IPS-NIHi11 (cell line): Measurements from ENCODE around the gene MAP1A.

Source experiments
- DNase-seq: peaks from one replicate; pipeline ENCODE4 v3.0.0; 2012; ENCODE audit warnings: mixed read lengths, low spot score

The MAP1A gene

DNA sequence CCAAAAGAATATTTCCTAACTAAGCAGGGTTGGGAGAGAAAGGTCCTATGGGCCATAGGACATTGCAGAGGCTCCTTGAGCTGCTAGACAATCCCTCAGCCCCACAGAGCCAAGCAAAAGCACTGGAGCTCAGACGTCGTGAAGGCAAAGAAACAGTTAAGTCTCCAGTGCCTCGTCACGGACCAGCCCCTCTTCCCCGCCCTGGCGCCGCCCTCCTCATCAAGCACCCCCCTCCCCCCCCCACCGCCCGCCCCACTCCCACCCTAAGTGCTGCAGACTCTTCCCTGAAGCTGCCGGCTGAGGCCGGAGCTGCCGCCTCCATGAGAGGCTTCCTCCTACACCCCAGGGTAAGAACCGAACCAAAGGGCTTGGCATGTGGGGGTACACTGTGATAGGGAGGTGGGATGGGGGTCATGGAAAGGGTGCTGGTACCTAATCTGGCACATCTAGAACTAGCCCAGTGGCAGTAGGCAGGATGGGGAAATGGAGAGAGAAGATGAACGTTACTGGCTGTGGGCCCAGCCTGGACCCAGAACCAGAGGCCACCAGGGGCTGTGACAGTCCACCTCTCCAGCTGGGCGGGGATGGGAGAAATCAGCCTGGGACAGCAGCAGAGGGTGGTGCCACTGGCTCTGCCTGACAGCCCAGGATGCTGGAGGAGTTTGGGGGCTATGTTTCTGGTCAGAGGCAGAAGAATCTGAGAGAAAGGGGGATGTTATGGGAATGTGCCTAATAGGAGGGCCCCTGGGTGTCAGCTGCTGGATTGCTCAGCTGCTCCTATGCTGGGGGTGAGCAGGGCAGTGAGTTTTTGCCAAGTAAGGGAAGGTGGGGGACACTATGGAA is at the start of gene MAP1A:
TSS of gene MAP1A (plus strand) at position 255 of the 843 bp plus-strand sequence. CDS start 3,866 bp downstream, outside the sequence.
- peak; percentile 75 for DNase-seq

DNA sequence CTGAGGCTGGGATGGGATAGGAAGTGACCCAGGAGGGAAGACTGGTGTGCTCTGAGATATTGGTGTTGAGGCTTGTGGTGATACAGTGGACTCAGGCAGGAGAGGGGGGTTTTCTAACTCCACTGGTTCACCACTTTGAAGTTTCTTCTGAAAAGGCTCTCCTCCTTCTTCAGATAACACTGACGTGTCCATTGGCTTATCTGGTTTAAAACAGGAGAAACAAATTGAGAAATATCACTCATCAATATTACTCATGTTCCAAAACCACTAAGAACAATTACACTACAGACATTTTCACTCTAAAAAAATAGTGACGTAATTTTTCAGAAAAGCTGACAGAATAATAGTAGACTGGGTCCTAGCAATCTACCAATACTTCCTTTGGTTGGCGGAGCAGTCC is 47.5 kb upstream of the MAP1A start:
- no peak for DNase-seq

DNA sequence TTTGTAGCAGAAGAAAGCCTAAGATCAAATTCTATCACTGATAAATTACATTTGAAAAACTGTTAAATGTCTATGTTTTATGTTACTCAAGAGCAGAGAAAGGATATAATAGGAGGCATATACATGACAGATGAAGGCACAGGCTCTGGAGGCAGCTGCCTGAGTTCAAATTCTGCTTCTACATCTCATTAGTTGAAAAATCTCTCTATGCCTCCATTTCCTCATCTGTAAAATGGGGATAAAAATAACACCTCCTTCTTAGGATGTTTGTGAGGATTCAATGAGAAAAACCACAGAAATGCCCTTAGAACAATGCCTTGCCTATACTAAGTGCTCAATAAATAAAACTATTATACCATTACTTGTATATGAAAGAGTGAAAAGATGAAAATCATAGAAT is 45.4 kb upstream of the MAP1A start:
- DNase-seq = no peak

DNA sequence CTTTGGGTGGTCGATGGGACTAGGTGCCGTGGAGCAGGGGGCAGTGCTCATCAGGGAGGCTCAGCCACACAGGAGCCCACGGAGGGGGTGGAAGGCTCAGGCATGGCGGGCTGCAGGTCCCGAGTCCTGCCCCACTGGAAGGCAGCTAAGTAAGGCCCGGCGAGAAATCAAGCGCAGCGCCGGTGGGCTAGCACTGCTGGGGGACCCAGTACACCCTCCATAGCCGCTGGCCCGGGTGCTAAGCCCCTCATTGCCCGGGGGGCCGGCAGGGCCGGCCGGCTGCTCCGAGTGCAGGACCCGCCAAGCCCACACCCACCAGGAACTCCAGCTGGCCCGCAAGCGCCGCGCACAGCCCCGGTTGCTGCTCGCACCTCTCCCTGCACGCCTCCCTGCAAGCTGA is 43.5 kb upstream of the MAP1A start:
- no peak for DNase-seq

DNA sequence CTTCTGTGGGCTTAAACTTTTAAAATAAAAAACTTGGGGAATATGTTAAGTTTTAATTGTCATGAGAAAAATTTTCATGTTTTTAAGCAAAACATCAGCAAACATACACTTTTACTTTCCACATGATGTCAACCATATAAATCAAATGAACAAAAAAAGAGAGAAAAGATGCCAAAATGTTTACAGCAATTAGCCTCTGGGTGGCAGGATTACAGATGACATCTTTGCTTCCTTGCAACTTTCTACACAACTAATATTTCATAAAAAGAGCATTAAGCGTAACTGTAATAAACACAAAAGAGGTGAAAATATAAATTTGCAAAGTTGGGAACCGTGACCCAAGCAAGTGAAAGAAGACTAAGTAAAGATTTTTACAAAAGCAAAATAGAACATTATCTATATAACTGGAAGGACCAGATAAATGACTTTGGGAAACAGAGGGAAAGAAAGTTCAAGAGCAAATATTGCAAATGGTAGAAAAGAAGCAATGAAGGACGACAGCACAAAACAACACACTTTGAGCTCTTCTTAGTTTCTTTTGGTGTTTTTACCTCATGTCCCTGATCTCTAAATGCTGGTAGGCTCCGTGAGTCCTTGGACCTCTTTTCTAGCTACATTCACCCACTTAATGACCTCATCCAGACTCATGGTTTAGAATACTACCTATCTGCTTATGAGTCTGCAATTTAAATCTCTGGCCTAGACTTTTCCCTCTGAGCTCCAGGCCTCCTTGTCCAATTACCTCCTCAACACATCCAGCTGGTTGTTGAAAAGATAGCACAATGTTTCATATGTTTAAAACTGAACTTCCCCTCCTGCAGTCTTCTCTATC is 33.9 kb upstream of the MAP1A start:
- no peak for DNase-seq

DNA sequence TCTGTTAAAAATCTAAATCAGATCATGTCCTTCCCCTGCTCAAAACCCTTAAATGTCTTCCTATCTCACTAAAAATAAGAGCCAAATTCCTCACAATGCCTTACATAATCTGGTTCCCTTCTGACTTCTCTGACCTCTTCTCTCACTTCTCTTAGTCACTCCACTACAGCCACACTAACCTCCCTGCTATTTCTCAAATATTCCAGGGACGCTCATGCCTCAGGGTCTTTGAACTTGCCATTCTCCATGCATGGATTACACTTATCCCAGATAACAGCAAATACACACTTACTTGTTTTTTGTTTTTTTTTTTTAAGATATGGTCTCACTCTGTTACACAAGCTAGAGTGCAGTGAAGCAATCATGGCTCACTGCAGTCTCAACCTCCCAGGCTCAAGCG is 33.0 kb upstream of the MAP1A start:
- no peak for DNase-seq

DNA sequence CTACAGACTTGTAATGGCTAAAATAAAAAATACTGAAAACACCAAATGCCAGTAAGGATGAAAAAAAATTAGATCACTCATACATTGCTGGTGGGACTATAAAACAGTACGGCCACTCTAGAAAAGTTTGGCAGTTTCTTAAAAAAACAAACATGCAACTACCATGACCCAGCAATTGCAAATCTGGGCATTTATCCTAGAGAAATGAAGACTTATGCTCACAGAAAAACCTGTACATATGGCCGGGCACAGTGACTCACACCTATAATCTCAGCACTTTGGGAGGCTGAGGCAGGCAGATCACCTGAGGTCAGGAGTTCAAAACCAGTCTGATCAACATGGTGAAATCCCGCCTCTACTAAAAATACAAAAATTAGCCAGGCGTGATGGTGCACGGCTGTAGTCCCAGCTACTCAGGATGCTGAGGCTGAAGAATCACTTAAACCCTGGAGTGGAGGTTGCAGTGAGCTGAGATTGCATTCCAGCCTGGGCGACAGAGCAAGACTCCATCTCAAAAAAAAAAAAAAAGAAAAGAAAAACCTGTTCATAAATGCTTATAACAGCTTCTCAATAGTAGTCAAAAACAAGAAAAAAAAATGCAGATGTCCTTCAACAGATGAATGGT is 30.0 kb upstream of the MAP1A start:
- DNase-seq = no peak

DNA sequence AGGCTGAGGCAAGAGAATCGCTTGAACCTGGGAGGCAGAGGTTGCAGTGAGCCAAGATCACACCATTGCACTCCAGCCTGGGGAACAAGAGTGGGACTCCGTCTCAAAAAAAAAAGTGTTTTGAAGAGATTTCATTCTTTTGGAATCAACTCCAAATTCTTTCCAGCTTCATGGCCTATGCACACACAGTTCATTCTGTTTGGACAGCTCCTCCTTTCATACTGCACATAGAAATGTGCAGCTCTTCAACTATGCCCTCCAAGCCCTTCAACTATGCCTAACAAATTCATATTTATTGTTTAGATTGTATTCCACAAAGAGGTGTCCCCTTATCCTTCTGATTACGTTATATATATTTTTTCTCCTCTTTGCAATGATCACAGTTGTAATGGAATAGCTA is 28.6 kb upstream of the MAP1A start:
- DNase-seq = no peak

DNA sequence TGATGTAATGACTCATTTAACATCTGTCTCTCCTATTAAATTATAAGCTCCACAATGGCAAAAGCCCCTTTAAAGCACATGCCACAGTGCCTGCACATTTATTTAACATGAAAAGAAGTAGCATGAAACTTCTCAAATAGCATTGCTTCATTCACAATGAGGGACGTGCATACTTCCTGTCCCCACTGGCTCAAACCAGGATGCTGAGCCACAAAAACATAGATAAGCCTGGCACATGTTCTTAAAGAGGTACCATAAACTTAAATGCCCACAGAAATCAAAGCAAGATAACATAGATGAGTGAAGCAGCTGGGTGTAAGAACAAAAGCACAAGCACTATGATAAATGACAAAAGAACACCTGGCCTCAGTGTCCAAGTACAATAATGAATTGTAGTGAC is 28.2 kb upstream of the MAP1A start:
- DNase-seq = no peak

DNA sequence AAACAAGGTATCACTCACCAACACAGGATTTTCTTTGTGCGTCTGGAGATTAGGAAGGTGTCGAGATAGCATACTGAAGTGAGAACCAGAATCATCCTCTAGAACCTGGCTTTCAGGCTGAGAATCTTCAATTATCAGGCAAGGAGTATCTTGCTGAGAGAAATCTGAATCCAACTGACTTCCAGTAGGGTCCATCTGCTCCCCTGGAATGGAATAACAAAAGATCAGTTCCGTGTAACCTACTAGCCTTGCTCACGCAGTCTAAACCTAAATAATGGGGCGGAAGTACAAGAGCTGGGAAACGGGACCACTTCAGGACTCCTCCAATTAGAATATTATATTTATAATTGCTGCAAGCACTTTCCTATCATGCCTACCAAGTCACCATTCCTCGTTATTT is 25.1 kb upstream of the MAP1A start:
- peak; percentile 35 for DNase-seq

DNA sequence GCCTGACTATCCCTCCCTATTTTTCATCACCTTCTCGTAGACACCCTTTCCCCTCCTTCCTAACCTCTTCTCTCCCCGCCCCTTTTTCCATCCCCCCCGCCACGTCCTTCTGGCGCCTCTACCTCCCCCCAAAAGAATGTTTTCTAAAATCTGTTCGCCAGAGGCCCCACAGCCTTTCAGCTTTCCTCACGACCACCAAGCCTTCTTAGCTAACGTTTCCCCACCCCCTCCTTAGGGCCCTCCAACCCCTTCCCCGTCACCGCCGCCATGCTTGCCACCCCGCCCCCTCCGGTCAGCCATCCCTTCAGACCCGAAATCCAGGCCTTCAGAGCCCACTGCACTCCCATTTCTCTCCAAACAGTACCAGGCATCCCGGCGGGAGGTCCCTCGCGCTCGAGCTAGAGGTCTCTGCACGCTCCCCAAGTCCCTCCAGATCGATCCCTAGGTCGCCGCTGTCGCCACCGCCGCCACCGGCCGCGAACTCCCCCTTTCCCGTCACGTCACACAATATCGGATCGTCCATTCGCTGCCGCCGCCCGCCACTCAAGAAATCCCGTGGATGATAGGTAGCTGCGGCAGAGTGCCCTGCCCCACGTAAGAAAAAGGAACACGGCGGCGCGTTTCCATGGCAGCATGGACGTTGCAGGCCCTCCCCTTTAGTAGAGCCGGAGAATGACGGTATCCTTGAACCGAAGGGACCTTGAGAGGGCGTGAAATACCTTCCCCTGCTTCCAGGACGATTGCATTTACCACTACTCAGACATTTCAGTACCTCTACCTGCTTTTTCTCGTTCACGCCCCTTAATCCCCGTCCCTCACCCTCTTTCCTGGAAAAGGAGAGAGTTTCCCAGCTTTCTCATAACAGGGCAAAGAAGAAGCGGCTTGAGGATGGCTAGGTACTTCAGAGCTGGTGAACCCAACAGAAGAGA is 24.5 kb upstream of the MAP1A start, which contains the start of gene TP53BP1:
TSS of gene TP53BP1 (minus strand) at position 484 of the 929 bp plus-strand sequence. CDS start at position 371, 113 bp downstream.
- DNase-seq = peak; percentile 99

DNA sequence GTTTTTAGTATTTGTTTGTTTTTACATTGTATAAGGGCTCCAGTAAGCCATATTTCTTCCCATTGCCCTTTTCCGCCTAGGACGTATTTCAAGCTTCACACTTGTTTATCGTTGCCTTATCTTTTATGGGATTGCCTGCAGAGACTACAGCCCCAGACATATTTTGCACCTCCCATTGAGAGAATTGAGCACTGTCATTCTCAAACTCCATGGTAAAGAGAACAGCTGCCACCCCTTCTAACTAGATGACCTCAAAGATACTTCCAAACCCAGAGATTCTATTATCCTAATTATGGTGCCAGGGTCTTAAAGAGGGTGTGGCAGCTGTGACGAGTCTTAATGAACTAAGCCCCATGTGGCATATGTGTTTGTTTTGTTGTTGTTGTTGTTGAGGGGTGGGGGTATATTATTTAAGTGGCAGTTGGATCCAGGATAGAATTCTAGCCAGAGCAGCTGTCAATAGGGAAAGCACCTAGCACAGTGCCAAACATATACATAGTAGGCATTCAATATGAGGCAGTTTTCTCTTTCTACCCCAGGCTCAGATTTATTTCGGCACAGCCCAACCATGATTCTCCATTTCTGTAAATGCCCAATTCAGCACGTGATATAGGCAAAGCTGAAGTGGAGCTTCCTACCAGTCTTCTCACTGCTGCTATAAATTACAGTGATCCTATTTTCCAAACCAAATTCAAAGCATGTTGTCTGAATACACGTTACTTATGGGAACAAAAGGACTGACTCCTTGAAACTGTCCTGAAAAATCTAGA is 23.5 kb upstream of the MAP1A start:
- no peak for DNase-seq

DNA sequence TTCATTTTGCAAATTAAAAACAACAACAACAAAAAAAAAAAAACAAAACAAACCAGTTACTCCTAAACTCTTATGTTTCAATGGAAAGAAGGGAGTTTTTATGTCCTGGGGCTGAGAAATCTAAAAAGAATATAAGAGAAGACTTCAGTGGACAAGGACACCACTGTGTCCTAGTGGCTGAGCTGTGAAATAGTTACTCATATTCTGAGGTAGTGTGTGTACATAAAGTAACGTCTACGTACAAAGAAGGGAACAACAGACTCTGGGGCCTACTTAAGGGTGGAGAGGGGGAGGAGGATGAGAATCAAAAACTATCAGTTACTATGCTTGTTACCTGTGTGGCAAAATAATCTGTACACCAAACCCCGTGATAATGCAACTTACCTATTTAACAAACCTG is 18.4 kb upstream of the MAP1A start:
- no peak for DNase-seq

DNA sequence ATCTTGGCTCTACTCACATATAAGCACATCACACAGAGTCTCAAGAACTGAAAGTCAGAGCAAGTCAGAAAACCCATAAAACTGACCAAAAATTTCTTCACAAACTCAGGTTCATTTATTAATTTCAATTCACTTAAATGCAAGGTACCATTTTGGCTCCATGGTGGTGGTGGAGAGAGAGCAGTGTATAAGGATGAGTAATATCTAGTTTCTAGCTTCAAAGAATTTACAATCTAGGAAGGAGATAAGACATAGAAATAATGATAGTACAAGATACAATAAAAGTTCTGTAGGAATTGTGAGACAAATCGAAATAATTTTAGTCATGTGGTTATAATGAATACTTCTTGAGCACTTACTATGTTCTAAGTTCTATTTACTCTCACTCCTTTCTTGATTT is 17.8 kb upstream of the MAP1A start:
- DNase-seq = no peak

DNA sequence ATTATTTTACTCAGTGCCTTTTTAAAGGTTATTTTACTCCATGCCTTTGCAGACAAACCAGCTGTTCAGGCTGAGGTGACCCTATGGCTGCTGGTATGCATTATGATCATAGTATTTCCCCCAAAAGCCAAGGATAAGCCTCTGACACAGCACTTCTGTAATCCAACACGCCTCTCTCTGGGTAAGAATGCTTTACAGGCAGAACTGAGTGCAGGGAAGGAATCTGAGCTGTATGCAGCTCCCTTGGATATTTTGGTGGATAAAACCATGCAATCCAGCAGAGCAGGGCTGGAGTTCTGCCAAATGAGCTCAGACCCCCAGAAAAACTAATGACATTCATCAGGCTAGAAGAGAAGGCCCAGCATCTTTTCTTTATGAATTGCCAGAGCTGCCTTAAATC is 11.7 kb upstream of the MAP1A start:
- DNase-seq = no peak

DNA sequence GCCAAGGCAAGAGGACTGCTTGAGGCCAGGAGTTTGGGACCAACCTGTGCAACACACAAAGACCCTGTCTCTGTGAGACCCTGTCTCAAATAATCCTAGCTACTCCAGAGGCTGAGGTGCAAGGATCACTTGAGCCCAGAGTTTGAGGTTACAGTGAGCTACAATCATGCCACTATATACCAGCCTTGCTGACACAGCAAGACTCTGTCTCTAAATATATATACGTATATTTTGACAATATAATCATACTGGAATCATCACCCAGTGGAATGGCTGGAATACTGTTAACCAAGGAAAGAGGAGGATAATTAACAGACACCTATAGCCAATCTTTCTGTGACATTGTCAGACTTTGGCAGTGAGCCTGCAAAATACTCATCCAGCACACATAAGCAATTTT is 9.0 kb upstream of the MAP1A start:
- no peak for DNase-seq

DNA sequence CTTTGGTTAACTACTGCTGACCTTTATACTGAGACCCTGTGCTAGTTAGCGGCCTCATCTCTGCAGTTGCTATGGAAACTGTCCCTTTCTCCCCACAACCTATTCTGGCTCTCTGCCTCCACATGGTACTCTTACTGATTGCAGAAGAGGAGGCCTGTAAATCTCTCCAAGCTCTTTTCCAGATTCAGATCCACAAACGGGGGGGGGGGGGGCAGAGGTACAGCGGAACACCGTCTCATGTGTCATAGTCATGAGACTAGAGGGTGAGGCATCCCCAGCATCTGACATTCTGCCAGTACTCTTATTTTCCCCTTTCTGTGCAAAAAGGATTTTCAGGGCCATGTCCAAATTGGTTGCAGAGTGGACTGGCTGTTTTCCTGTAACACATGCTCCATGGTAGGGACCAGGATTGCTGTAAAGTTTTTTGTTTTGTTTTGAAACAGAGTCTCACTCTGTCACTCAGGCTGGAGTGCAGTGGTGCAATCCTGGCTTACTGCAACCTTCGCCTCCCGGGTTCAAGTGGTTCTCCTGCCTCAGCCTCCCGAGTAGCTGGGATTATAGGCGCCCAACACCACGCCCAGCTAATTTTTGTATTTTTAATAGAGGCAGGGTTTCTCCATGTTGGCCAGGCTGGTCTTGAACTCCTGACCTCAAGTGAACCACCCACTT is 8.3 kb upstream of the MAP1A start:
- no peak for DNase-seq

DNA sequence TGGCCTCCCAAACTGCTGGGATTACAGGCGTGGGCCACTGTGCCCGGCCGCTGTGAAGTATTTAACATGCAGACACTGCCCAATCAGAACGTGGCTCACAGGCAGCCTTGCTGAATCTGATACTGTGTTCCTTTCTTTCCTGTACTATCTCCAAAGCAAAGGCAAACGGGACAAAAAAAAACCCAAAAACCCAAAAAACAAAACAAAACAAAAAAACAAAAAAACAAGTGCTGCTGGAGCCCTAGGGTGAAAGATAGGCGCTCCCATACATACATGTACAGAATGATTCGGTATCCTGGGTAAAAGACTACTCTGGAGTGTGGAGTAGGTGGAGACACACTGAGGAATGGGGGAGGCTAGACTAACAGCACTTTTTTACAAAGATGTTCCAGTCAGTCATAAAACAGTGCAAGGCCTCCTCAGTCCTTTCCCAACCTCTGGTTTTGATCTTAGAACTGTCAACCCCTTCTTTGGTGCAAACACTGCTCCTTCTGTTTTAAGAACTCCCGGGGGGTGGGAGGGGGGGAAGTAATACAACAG is 7.7 kb upstream of the MAP1A start:
- no peak for DNase-seq

DNA sequence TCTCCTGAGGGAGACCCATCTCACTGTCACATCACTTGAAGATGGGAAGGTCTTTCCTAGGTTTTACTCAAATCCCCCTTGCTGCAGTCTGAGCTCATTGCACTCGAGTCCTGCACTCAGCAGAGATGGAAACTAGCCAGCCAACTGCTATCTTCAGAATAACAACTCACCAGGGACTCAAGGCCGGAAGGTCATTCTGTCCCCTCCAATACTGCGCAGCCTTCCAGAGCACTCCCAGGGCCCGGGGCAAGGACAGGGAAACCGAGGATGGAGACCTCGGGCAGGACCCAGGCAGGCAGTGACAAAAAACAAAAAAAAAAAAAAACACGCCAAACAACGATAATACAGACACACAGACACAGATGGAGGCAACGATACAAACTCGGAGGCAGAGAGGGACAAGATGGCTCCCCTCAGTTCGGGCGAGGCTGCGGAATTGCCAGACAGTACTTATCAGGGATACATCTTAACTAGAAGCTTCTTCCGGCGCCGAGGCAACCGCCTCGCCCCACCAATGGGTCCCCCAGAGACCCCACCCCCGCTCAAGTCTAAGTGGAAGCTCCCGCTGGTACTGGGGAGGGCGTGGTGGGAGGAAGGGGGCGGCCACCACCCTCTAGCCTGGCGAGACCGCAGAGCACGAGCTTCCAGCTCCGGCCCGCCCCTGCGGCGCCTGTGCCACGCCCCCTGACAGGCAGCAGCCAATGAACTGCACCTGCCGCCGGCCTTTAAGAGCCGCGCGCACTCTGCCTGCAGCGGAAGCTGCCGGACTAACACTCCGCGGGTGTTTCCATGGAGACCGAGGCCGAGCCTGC is 7.0 kb upstream of the MAP1A start:
- DNase-seq = peak; percentile 96
